ENCODE results near the gene MOXD1.

DNA sequence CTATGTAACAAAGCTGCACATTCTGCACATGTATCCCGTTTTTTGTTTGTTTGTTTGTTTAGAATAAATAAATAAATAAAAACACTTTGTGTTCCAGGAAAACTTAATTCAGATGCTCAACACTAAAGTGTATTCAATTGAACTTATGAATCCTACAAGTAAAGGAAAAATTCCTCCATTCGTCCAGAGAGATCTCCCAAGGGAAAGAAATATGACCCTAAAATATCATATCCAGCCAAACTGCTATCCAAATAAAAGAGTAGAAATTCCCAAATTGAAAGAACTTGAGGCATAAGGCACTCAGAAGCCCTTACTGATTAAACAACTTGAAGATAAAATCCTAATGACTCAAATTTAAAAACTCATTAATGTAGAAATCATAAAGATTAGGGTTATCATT, 90.4 kb downstream of the MOXD1 start:
- TF ChIP-seq CTCF (IDR thresholded peaks at IDR 0.05) (no peak), EP300 (IDR thresholded peaks at IDR 0.05) (no peak)

All from tibial nerve (tissue), 4 donors.